Measurements from ENCODE around the gene ALG6. TPM values are rescaled to one million over a fixed set of nuclear protein-coding genes. Genes with fewer than 3 reads are reported as not detected.
"Not testable (repeated sequence)": the region's sequence is repeated elsewhere in the genome, so short reads cannot be mapped to it uniquely, and the experiment has no call there.

ALG6 gene
- total and polyA plus RNA-seq, 8 donors: 11.8 to 27.3 (median 23.1) TPM

GRCh38 chr1:63408331-63408730 lies 40.9 kb downstream of the ALG6 start:
- Histone ChIP-seq H3K27me3 (no peaks in the 10 kb centered on the region), H3K36me3 (peaks cover 0 to 5% of the 10 kb centered on the region in 2 donors), H3K9me3 (no peaks in the 10 kb centered on the region), H3K4me3 (no peak overlapping the region), H3K27ac (no peak overlapping the region), H3K4me1 (no peaks in the 10 kb centered on the region)
- intact Hi-C loops (cut with DNase I): no loop called here
- DNase-seq: no peak
- ATAC-seq: no peak
- TF ChIP-seq CTCF (IDR thresholded peaks at IDR 0.05): no peak

GRCh38 chr1:63411066-63411465 lies 43.6 kb downstream of the ALG6 start:
- no peaks in the 10 kb centered on the region for H3K36me3 ChIP-seq
- no peak overlapping the region for H3K4me3 ChIP-seq
- no peaks in the 10 kb centered on the region for H3K9me3 ChIP-seq
- no peak overlapping the region for H3K27ac ChIP-seq
- no peaks in the 10 kb centered on the region for H3K27me3 ChIP-seq
- ATAC-seq (no peak), DNase-seq (peak in 2 of 4 donors; percentile 18 to 26)
- TF ChIP-seq CTCF (IDR thresholded peaks at IDR 0.05): no peak
- no peaks in the 10 kb centered on the region for H3K4me1 ChIP-seq
- intact Hi-C loops (cut with DNase I): no loop called here

- Histone ChIP-seq H3K9me3 (no peaks in the 10 kb centered on the region), H3K4me3 (no peak overlapping the region), H3K36me3 (no peaks in the 10 kb centered on the region), H3K27ac (no peak overlapping the region), H3K27me3 (no peaks in the 10 kb centered on the region), H3K4me1 (no peaks in the 10 kb centered on the region)
- DNase-seq: no peak
- TF ChIP-seq CTCF (IDR thresholded peaks at IDR 0.05): no peak
- intact Hi-C loops (cut with DNase I): no loop called here
- no peak for ATAC-seq
Measured at GRCh38 chr1:63413394-63413793, 46.0 kb downstream of the ALG6 start.

GRCh38 chr1:63414691-63415365 lies 47.4 kb downstream of the ALG6 start:
- Histone ChIP-seq H3K27ac (no peak overlapping the region), H3K9me3 (no peaks in the 10 kb centered on the region), H3K27me3 (no peaks in the 10 kb centered on the region), H3K36me3 (peaks cover 0 to 2% of the 10 kb centered on the region in 2 donors), H3K4me1 (no peaks in the 10 kb centered on the region), H3K4me3 (no peak overlapping the region)
- intact Hi-C loops (cut with DNase I): no loop called here
- no peak for TF ChIP-seq CTCF (IDR thresholded peaks at IDR 0.05)
- ATAC-seq (no peak), DNase-seq (no peak)

GRCh38 chr1:63418101-63418500 lies 50.7 kb downstream of the ALG6 start:
- no peaks in the 10 kb centered on the region for H3K27me3 ChIP-seq
- no peak for ATAC-seq
- H3K36me3 ChIP-seq: peaks cover 0 to 5% of the 10 kb centered on the region in 2 donors
- no peak for TF ChIP-seq CTCF (IDR thresholded peaks at IDR 0.05)
- H3K9me3 ChIP-seq: no peaks in the 10 kb centered on the region
- DNase-seq: no peak
- no peak overlapping the region for H3K27ac ChIP-seq
- no peaks in the 10 kb centered on the region for H3K4me1 ChIP-seq
- intact Hi-C loops (cut with DNase I): no loop called here
- H3K4me3 ChIP-seq: no peak overlapping the region

GRCh38 chr1:63420746-63421145 lies 53.3 kb downstream of the ALG6 start:
- H3K4me3 ChIP-seq; H3K27ac ChIP-seq; H3K9me3 ChIP-seq; H3K27me3 ChIP-seq; DNase-seq; intact Hi-C loops (cut with DNase I); H3K4me1 ChIP-seq; ATAC-seq; H3K36me3 ChIP-seq: not testable (repeated sequence)

Data from left lung (tissue), 10 donors.